HEK293 (cell line): ENCODE measurements around the gene CIAO2B.

Source experiments
- ZEB2 ChIP-seq: fragments of 450-650 bp; formaldehyde crosslinking; IDR thresholded peaks from 2 replicates; pipeline ENCODE4 v1.5.1; 2016; ENCODE audit warnings: missing biosample characterization, missing genetic modification characterization
- TF ChIP-seq, protein P1 (sequence below): fragments of 450-650 bp; formaldehyde crosslinking; IDR thresholded peaks from 2 replicates; pipeline ENCODE4 v1.5.1; 2016; ENCODE audit warnings: missing biosample characterization, missing genetic modification characterization, low read depth
- TF ChIP-seq, protein P2 (sequence below): fragments of 450-650 bp; formaldehyde crosslinking; IDR thresholded peaks from 2 replicates; pipeline ENCODE4 v1.5.0; 2017; ENCODE audit warnings: missing biosample characterization, missing genetic modification characterization, borderline replicate concordance

DNA sequence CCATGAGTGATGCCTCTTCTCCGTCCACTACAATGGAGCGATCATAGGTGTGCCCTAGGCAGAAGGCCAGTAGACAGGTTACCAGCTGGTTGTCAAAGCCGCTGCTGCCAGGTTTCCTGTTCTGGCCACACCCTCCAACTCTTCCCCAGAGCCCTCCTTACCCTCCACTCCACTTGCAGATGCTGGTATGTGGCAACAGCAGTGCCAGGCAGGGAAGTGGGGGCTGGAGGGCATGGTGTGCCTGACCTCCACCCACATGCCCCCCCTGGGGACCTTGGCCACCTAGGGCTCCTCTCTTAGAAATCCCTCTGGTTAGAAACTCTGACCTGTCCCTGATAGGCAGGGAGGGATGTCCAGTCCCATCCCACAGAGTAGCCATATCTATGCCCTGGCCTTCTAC, 10.3 kb downstream of the CIAO2B start:
- TF ChIP-seq, protein P1, sequence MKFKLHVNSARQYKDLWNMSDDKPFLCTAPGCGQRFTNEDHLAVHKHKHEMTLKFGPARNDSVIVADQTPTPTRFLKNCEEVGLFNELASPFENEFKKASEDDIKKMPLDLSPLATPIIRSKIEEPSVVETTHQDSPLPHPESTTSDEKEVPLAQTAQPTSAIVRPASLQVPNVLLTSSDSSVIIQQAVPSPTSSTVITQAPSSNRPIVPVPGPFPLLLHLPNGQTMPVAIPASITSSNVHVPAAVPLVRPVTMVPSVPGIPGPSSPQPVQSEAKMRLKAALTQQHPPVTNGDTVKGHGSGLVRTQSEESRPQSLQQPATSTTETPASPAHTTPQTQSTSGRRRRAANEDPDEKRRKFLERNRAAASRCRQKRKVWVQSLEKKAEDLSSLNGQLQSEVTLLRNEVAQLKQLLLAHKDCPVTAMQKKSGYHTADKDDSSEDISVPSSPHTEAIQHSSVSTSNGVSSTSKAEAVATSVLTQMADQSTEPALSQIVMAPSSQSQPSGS = no peak
- TF ChIP-seq, protein P2, sequence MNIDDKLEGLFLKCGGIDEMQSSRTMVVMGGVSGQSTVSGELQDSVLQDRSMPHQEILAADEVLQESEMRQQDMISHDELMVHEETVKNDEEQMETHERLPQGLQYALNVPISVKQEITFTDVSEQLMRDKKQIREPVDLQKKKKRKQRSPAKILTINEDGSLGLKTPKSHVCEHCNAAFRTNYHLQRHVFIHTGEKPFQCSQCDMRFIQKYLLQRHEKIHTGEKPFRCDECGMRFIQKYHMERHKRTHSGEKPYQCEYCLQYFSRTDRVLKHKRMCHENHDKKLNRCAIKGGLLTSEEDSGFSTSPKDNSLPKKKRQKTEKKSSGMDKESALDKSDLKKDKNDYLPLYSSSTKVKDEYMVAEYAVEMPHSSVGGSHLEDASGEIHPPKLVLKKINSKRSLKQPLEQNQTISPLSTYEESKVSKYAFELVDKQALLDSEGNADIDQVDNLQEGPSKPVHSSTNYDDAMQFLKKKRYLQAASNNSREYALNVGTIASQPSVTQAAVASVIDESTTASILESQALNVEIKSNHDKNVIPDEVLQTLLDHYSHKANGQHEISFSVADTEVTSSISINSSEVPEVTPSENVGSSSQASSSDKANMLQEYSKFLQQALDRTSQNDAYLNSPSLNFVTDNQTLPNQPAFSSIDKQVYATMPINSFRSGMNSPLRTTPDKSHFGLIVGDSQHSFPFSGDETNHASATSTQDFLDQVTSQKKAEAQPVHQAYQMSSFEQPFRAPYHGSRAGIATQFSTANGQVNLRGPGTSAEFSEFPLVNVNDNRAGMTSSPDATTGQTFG (tag by site-specific recombination) = no peak
- TF ChIP-seq ZEB2 (tag by site-specific recombination) = no peak
